Measurements from ENCODE around the gene PLCL2.

- TF ChIP-seq CTCF (IDR thresholded peaks at IDR 0.05; ENCODE audit: low read depth, low read length) (no peak), EZH2phosphoT487 (IDR thresholded peaks at IDR 0.05; ENCODE audit: low read depth) (no peak)
These were observed 234.7 kb downstream of the PLCL2 start for GRCh38 chr3:17119201-17120072.
